Neural cell (in vitro differentiated cells): ENCODE results near the gene RPS6KA2. TPM values are rescaled to one million over a fixed set of nuclear protein-coding genes. Genes with fewer than 3 reads are reported as not detected.

Experiments used
- H2AFZ ChIP-seq: fragments of 200-600, 300-800 bp; sonication (generic), shearing (Covaris generic); 2 replicates; pipeline ENCODE4 v1.6.0; 2014; ENCODE audit warnings: low read depth, mild to moderate bottlenecking, antibody characterized with exemption, low read length, moderate library complexity
- H3F3A ChIP-seq: fragments of 200-600 bp; shearing (Covaris generic); 2 replicates; pipeline ENCODE4 v1.6.1; 2016; ENCODE audit warnings: mild to moderate bottlenecking, moderate library complexity, mixed read lengths, antibody characterized with exemption, low read length; ENCODE audit not compliant: insufficient read depth, poor library complexity, severe bottlenecking
- H3K27ac ChIP-seq: fragments of 200-600, 300-800 bp; sonication (generic), shearing (Covaris generic); 2 replicates; pipeline ENCODE4 v1.5.1; 2014; ENCODE audit warnings: mild to moderate bottlenecking, low read length, moderate library complexity
- H3K27me3 ChIP-seq: fragments of 300-800, 200-600 bp; sonication (generic), shearing (Covaris generic); 2 replicates; pipeline ENCODE4 v1.6.0; 2014; ENCODE audit warnings: mild to moderate bottlenecking, low read depth, low read length, moderate library complexity; ENCODE audit not compliant: insufficient read depth
- H3K36me3 ChIP-seq: fragments of 300-800, 200-600 bp; sonication (generic), shearing (Covaris generic); 2 replicates; pipeline ENCODE4 v1.5.1; 2014; ENCODE audit warnings: mild to moderate bottlenecking, antibody characterized with exemption, low read length, moderate library complexity; ENCODE audit not compliant: insufficient read depth
- H3K4me2 ChIP-seq: fragments of 300-800, 200-600 bp; sonication (generic), shearing (Covaris generic); 2 replicates; pipeline ENCODE4 v1.6.0; 2014; ENCODE audit warnings: mild to moderate bottlenecking, low read length
- H3K4me3 ChIP-seq: fragments of 300-800, 200-600 bp; sonication (generic), shearing (Covaris generic); 2 replicates; pipeline ENCODE4 v1.5.1; 2014; ENCODE audit warnings: mild to moderate bottlenecking, low read length, moderate library complexity
- H3K79me2 ChIP-seq: fragments of 200-600 bp; shearing (Covaris generic); replicated peaks from 2 replicates; pipeline ENCODE4 v1.6.0; 2014; ENCODE audit warnings: mild to moderate bottlenecking, low read length, moderate library complexity; ENCODE audit not compliant: insufficient read depth
- H3K9ac ChIP-seq: fragments of 300-800, 200-600 bp; sonication (generic), shearing (Covaris generic); 2 replicates; pipeline ENCODE4 v1.6.1; 2016; ENCODE audit warnings: mild to moderate bottlenecking, low read length, mixed read lengths
- H3K9me2 ChIP-seq: fragments of 200-600 bp; shearing (Covaris generic); 2 replicates; pipeline ENCODE4 v1.6.1; 2016; ENCODE audit warnings: mild to moderate bottlenecking, low read length, mixed read lengths; ENCODE audit not compliant: insufficient read depth
- H3K9me3 ChIP-seq: fragments of 200-600, 300-800 bp; sonication (generic), shearing (Covaris generic); 2 replicates; pipeline ENCODE4 v1.6.1; 2016; ENCODE audit warnings: mild to moderate bottlenecking, mixed run types, low read length, moderate library complexity, mixed read lengths
- H4K20me1 ChIP-seq: fragments of 200-600 bp; shearing (Covaris generic); 2 replicates; pipeline ENCODE4 v1.6.1; 2016; ENCODE audit warnings: mild to moderate bottlenecking, mixed run types; ENCODE audit not compliant: insufficient read depth
- CTCF ChIP-seq: fragments of 450-650 bp; IDR thresholded peaks from 2 replicates; pipeline ENCODE4 v1.5.1; 2014; ENCODE audit warnings: antibody characterized with exemption, mild to moderate bottlenecking, moderate library complexity; ENCODE audit not compliant: poor library complexity, severe bottlenecking
- EP300 ChIP-seq: fragments of 450-650 bp; conservative IDR thresholded peaks from 2 replicates; pipeline ENCODE4 v1.6.1; 2014; ENCODE audit warnings: antibody characterized with exemption, mild to moderate bottlenecking, moderate library complexity; ENCODE audit not compliant: poor library complexity, severe bottlenecking
- EZH2 ChIP-seq: fragments of 200-600, 300-800 bp; shearing (Covaris generic), sonication (generic); IDR thresholded peaks from 2 replicates; pipeline ENCODE4 v1.6.1; 2014; ENCODE audit warnings: antibody characterized with exemption, low read length, borderline replicate concordance, mild to moderate bottlenecking; ENCODE audit not compliant: insufficient read depth, poor library complexity, severe bottlenecking
- MXI1 ChIP-seq: fragments of 450-650 bp; conservative IDR thresholded peaks from 2 replicates; pipeline ENCODE4 v1.6.1; 2014; ENCODE audit warnings: antibody characterized with exemption, mild to moderate bottlenecking; ENCODE audit not compliant: poor library complexity, severe bottlenecking
- POLR2AphosphoS5 ChIP-seq: IDR thresholded peaks from 2 replicates; pipeline ENCODE4 v1.6.1; 2012
- RAD21 ChIP-seq: fragments of 450-650 bp; conservative IDR thresholded peaks from 2 replicates; pipeline ENCODE4 v1.6.1; 2014; ENCODE audit warnings: antibody characterized with exemption, mild to moderate bottlenecking, moderate library complexity
- REST ChIP-seq: IDR thresholded peaks from 2 replicates; pipeline ENCODE4 v1.6.1; 2012; ENCODE audit warnings: borderline replicate concordance
- SMC3 ChIP-seq: fragments of 450-650 bp; conservative IDR thresholded peaks from 2 replicates; pipeline ENCODE4 v1.6.1; 2014; ENCODE audit warnings: antibody characterized with exemption, mild to moderate bottlenecking, moderate library complexity; ENCODE audit not compliant: poor library complexity
- TAF1 ChIP-seq: IDR thresholded peaks from 2 replicates; pipeline ENCODE4 v1.6.1; 2012; ENCODE audit warnings: low read depth
- polyA plus RNA-seq: library from polyadenylated mRNA; depleted of rRNA; stranded (reverse); fragments of >200 nt; gene quantifications from 2 replicates; pipeline ENCODE4 v1.2.3, GENCODE V29; 2014

RPS6KA2 gene
- polyA plus RNA-seq, 1 donor from 2014 or later, result 34.3 TPM

- TF ChIP-seq SMC3 (no peak), RAD21 (no peak), CTCF (no peak), POLR2AphosphoS5 (no peak), REST (no peak), EP300 (no peak), TAF1 (no peak), MXI1 (no peak), EZH2 (no peak)
- Histone ChIP-seq H4K20me1 (no peaks in the 10 kb centered on the region), H3K4me3 (no peak overlapping the region), H3K4me2 (no peak overlapping the region), H3K79me2 (no peaks in the 10 kb centered on the region), H3K27ac (no peak overlapping the region), H3K9me3 (no peaks in the 10 kb centered on the region), H3F3A (no peaks in the 10 kb centered on the region), H2AFZ (no peak overlapping the region), H3K36me3 (peaks cover 19% of the 10 kb centered on the region), H3K9ac (no peak overlapping the region), H3K27me3 (no peaks in the 10 kb centered on the region), H3K9me2 (no peaks in the 10 kb centered on the region)
Observed at GRCh38 chr6:166366921-166367320, 260.1 kb downstream of the RPS6KA2 start.

GRCh38 chr6:166365806-166366205, 261.2 kb downstream of the RPS6KA2 start:
- Histone ChIP-seq H3K4me2 (no peak overlapping the region), H3F3A (no peaks in the 10 kb centered on the region), H2AFZ (no peak overlapping the region), H3K4me3 (no peak overlapping the region), H3K9me3 (no peaks in the 10 kb centered on the region), H3K9me2 (no peaks in the 10 kb centered on the region), H3K27ac (no peak overlapping the region), H3K27me3 (no peaks in the 10 kb centered on the region), H3K9ac (no peak overlapping the region), H3K79me2 (no peaks in the 10 kb centered on the region), H4K20me1 (no peaks in the 10 kb centered on the region), H3K36me3 (peaks cover 19% of the 10 kb centered on the region)
- no peak for TF ChIP-seq MXI1
- TF ChIP-seq EZH2, result no peak
- no peak for TF ChIP-seq POLR2AphosphoS5
- no peak for TF ChIP-seq SMC3
- TF ChIP-seq TAF1, result no peak
- no peak for TF ChIP-seq EP300
- no peak for TF ChIP-seq CTCF
- TF ChIP-seq REST, result no peak
- TF ChIP-seq RAD21, result no peak
